ENCODE results near the gene PEX6. TPM values are rescaled to one million over a fixed set of nuclear protein-coding genes. Genes with fewer than 3 reads are reported as not detected.

PEX6 gene
- total RNA-seq, 1 experiment from 2014 or later: 25.9 TPM

- no peak for DNase-seq
- Histone ChIP-seq H3K4me3 (no peak overlapping the region), H3K27me3 (ENCODE audit: insufficient read depth, low read depth) (no peaks in the 10 kb centered on the region), H2AFZ (no peak overlapping the region), H3K79me2 (ENCODE audit: low read depth) (peaks cover 11% of the 10 kb centered on the region; the same call in 1 of the 2 replicates), H3K27ac (no peak overlapping the region), H3K4me1 (replicated peaks; ENCODE audit: insufficient read depth) (peaks cover 5% of the 10 kb centered on the region; the same call in 1 of the 2 replicates), H3K4me2 (no peak overlapping the region), H4K20me1 (ENCODE audit: insufficient read depth) (no peaks in the 10 kb centered on the region), H3K9me2 (ENCODE audit: insufficient read depth) (no peaks in the 10 kb centered on the region), H3K9me3 (ENCODE audit: insufficient read depth, low read depth) (no peaks in the 10 kb centered on the region), H3F3A (ENCODE audit: insufficient read depth, low read depth) (no peaks in the 10 kb centered on the region), H3K36me3 (ENCODE audit: low read depth) (no peaks in the 10 kb centered on the region)
- intact Hi-C loops (cut with micrococcal nuclease; ENCODE audit: unreplicated experiment): no loop called here
- ChIA-PET POLR2A (ENCODE audit: unreplicated experiment) (no interaction called here), CTCF (no interaction called here)
- BruUV-seq (replicated peaks): no TSS peak
- TF ChIP-seq, protein P1, sequence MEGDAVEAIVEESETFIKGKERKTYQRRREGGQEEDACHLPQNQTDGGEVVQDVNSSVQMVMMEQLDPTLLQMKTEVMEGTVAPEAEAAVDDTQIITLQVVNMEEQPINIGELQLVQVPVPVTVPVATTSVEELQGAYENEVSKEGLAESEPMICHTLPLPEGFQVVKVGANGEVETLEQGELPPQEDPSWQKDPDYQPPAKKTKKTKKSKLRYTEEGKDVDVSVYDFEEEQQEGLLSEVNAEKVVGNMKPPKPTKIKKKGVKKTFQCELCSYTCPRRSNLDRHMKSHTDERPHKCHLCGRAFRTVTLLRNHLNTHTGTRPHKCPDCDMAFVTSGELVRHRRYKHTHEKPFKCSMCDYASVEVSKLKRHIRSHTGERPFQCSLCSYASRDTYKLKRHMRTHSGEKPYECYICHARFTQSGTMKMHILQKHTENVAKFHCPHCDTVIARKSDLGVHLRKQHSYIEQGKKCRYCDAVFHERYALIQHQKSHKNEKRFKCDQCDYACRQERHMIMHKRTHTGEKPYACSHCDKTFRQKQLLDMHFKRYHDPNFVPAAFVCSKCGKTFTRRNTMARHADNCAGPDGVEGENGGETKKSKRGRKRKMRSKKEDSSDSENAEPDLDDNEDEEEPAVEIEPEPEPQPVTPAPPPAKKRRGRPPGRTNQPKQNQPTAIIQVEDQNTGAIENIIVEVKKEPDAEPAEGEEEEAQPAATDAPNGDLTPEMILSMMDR (conservative IDR thresholded peaks at IDR 0.05): no peak
- no peak for TF ChIP-seq EZH2 (IDR thresholded peaks at IDR 0.05; ENCODE audit: low read depth)
These were observed 10.9 kb upstream of the PEX6 start for GRCh38 chr6:42989923-42990322.

DNA sequence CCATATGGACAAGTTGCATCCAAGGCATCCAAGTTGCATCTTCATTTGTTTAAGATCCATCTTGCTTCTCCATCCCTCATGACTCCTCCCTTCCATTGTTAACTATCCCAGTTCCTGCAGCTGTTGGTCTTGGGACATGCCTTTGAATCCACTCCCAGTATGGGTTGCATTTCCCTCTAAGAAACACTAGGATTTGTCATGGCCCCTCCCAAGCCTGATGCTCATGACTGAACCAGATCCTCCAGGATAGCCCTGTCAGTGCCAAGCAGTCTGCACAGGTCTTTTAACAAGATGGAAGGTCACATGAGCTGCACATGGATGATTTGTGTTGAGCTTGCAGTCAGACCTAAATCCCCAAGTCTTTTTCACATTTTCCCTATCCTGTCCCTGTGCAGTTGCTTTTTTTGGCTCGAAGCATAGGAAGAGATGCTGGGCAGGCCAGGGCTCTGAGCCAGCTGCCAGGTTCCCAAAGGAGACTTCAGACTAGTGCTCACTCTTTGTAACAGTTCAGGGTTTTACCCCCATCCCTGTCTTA, 9.6 kb upstream of the PEX6 start:
- intact Hi-C loops (cut with micrococcal nuclease; ENCODE audit: unreplicated experiment): no loop called here

DNA sequence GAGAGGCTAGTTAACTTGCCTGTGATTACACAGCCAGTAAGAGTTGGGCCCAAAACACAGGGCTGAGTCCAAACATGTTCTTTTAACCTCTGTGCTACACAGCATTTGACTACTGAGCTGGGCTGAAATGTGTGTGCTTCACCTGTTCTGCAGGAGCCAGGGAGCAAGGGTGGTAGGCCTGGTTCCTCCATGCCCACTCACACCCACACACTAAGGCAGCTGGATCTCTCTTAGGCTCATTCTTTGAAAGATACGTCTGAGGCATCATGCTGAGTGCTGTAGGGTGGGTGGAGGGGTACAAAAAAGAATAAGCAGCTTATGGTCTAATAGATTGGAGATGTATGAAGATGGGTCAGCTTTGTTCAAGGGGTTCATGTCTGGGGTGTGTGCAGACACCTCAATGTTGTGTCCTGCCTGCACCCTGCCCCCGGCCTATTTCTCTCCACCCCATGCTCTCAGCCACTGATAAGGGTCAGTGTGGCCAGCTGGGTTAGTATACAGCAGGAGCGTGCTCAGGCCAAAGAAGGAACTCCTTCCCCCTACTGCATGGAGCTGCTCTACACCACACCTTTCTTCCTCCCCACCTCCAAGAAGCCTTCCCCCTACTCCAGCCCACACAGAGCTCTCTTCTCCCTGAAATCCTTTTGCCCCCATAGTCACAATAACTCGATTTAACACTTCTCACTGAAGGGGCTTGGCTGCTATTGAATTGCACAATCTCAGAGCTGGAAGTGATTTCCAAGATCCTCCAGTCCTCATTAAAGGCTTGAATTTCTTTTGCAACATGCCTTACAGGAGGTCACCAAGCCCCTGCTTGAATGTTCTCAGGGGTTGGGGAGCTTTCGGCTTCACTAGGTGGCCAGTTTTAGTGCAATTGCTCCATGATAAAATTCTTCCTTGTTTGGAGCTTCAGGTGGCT, 8.8 kb upstream of the PEX6 start:
- no peak overlapping the region for H3K4me2 ChIP-seq
- no peaks in the 10 kb centered on the region for H4K20me1 ChIP-seq (ENCODE audit: insufficient read depth)
- no TSS peak for BruUV-seq (replicated peaks)
- no peak for DNase-seq
- ChIA-PET CTCF (no interaction called here), POLR2A (ENCODE audit: unreplicated experiment) (interaction anchor here (0.7 kb wide), 1 partner anchor 38 kb away, joined by 4 read pairs; no protein-coding TSS in a partner anchor)
- no peak overlapping the region for H3K4me3 ChIP-seq
- peaks cover 11% of the 10 kb centered on the region; the same call in 1 of the 2 replicates for H3K79me2 ChIP-seq (ENCODE audit: low read depth)
- H2AFZ ChIP-seq: no peak overlapping the region
- no peaks in the 10 kb centered on the region for H3F3A ChIP-seq (ENCODE audit: insufficient read depth, low read depth)
- peaks cover 10% of the 10 kb centered on the region; the same call in 1 of the 2 replicates for H3K4me1 ChIP-seq (replicated peaks; ENCODE audit: insufficient read depth)
- no peak for TF ChIP-seq EZH2 (IDR thresholded peaks at IDR 0.05; ENCODE audit: low read depth)
- TF ChIP-seq, protein P1 (conservative IDR thresholded peaks at IDR 0.05): no peak
- no peak overlapping the region for H3K27ac ChIP-seq
- intact Hi-C loops (cut with micrococcal nuclease; ENCODE audit: unreplicated experiment): no loop called here
- H3K9me2 ChIP-seq (ENCODE audit: insufficient read depth): no peaks in the 10 kb centered on the region
- H3K9me3 ChIP-seq (ENCODE audit: insufficient read depth, low read depth): no peaks in the 10 kb centered on the region
- no peaks in the 10 kb centered on the region for H3K27me3 ChIP-seq (ENCODE audit: insufficient read depth, low read depth)
- no peaks in the 10 kb centered on the region for H3K36me3 ChIP-seq (ENCODE audit: low read depth)

More for the DNA sequence above, 9.6 kb upstream of the PEX6 start:
- POLR2A ChIA-PET (ENCODE audit: unreplicated experiment): no interaction called here
- no peak overlapping the region for H3K4me2 ChIP-seq
- H3K36me3 ChIP-seq (ENCODE audit: low read depth): no peaks in the 10 kb centered on the region
- H3K9me3 ChIP-seq (ENCODE audit: insufficient read depth, low read depth): no peaks in the 10 kb centered on the region
- CTCF ChIA-PET: no interaction called here
- no peak overlapping the region for H2AFZ ChIP-seq
- no peak overlapping the region for H3K27ac ChIP-seq
- no peaks in the 10 kb centered on the region for H3K27me3 ChIP-seq (ENCODE audit: insufficient read depth, low read depth)
- DNase-seq: no peak
- TF ChIP-seq, protein P1 (conservative IDR thresholded peaks at IDR 0.05): no peak
- TF ChIP-seq EZH2 (IDR thresholded peaks at IDR 0.05; ENCODE audit: low read depth): no peak
- H3F3A ChIP-seq (ENCODE audit: insufficient read depth, low read depth): no peaks in the 10 kb centered on the region
- H4K20me1 ChIP-seq (ENCODE audit: insufficient read depth): no peaks in the 10 kb centered on the region
- no peaks in the 10 kb centered on the region for H3K9me2 ChIP-seq (ENCODE audit: insufficient read depth)
- peaks cover 7% of the 10 kb centered on the region; the same call in 1 of the 2 replicates for H3K4me1 ChIP-seq (replicated peaks; ENCODE audit: insufficient read depth)
- no peak overlapping the region for H3K4me3 ChIP-seq
- H3K79me2 ChIP-seq (ENCODE audit: low read depth): peaks cover 11% of the 10 kb centered on the region; the same call in 1 of the 2 replicates
- no TSS peak for BruUV-seq (replicated peaks)

Measured in PC-9 (cell line).